ENCODE data around the gene SCUBE1.

GRCh38 chr22:43389227-43389836 lies 46.2 kb upstream of the SCUBE1 start:
- no peak for TF ChIP-seq EP300 (IDR thresholded peaks at IDR 0.05; ENCODE audit: borderline replicate concordance)
- TF ChIP-seq NFIC (IDR thresholded peaks at IDR 0.05), result no peak
- TF ChIP-seq EGR1 (IDR thresholded peaks at IDR 0.05), result no peak
- no peak for TF ChIP-seq RAD21 (IDR thresholded peaks at IDR 0.05; ENCODE audit: low read depth)
- TF ChIP-seq MAX (IDR thresholded peaks at IDR 0.05), result no peak
- no peak for TF ChIP-seq ZBTB7A (IDR thresholded peaks at IDR 0.05; ENCODE audit: low read depth)
